ENCODE measurements around the gene ANTKMT. TPM values are rescaled to one million over a fixed set of nuclear protein-coding genes. Genes with fewer than 3 reads are reported as not detected.
A peak's percentile ranks its signal among the peaks of the same experiment; 100 is the strongest.
"Not testable (repeated sequence)": the region's sequence is repeated elsewhere in the genome, so short reads cannot be mapped to it uniquely, and the experiment has no call there.

The ANTKMT gene
- total RNA-seq, 1 donor, result 5.8 TPM

- no peaks in the 10 kb centered on the region for H3K9me3 ChIP-seq (ENCODE audit: low read depth, low read length)
- no peak overlapping the region for H3K4me3 ChIP-seq (ENCODE audit: low read length)
- peaks cover under 1% of the 10 kb centered on the region for H3K4me1 ChIP-seq (ENCODE audit: insufficient read depth, low read length)
- H3K27me3 ChIP-seq (ENCODE audit: insufficient read depth, low read length), result no peaks in the 10 kb centered on the region
These were observed 12.6 kb downstream of the ANTKMT start for GRCh38 chr16:733382-734207.

- no peaks in the 10 kb centered on the region for H3K9me3 ChIP-seq (ENCODE audit: low read depth, low read length)
- H3K4me1 ChIP-seq (ENCODE audit: insufficient read depth, low read length), result peaks cover 3% of the 10 kb centered on the region
- H3K27me3 ChIP-seq (ENCODE audit: insufficient read depth, low read length), result no peaks in the 10 kb centered on the region
- no peak overlapping the region for H3K4me3 ChIP-seq (ENCODE audit: low read length)
These were observed 13.4 kb downstream of the ANTKMT start for GRCh38 chr16:734208-734980.

- H3K4me1 ChIP-seq (ENCODE audit: insufficient read depth, low read length), result peaks cover 11% of the 10 kb centered on the region
- no peaks in the 10 kb centered on the region for H3K9me3 ChIP-seq (ENCODE audit: low read depth, low read length)
- no peak overlapping the region for H3K4me3 ChIP-seq (ENCODE audit: low read length)
- H3K27me3 ChIP-seq (ENCODE audit: insufficient read depth, low read length), result no peaks in the 10 kb centered on the region
These were observed 14.3 kb downstream of the ANTKMT start for GRCh38 chr16:734981-735881.

GRCh38 chr16:735982-736453 lies 15.1 kb downstream of the ANTKMT start:
- Histone ChIP-seq H3K27me3 (ENCODE audit: insufficient read depth, low read length) (no peaks in the 10 kb centered on the region), H3K4me3 (ENCODE audit: low read length) (no peak overlapping the region), H3K4me1 (ENCODE audit: insufficient read depth, low read length) (peaks cover 14% of the 10 kb centered on the region), H3K9me3 (ENCODE audit: low read depth, low read length) (no peaks in the 10 kb centered on the region)

- Histone ChIP-seq H3K4me1 (ENCODE audit: insufficient read depth, low read length) (peaks cover 19% of the 10 kb centered on the region), H3K9me3 (ENCODE audit: low read depth, low read length) (no peaks in the 10 kb centered on the region), H3K4me3 (ENCODE audit: low read length) (no peak overlapping the region), H3K27me3 (ENCODE audit: insufficient read depth, low read length) (no peaks in the 10 kb centered on the region)
These were observed 16.1 kb downstream of the ANTKMT start for GRCh38 chr16:736936-737481.

GRCh38 chr16:739560-740458 lies 18.9 kb downstream of the ANTKMT start:
- Histone ChIP-seq H3K27me3 (ENCODE audit: insufficient read depth, low read length) (no peaks in the 10 kb centered on the region), H3K4me1 (ENCODE audit: insufficient read depth, low read length) (peaks cover 19% of the 10 kb centered on the region), H3K9me3 (ENCODE audit: low read depth, low read length) (no peaks in the 10 kb centered on the region), H3K4me3 (ENCODE audit: low read length) (peak overlapping the region; percentile 76)

GRCh38 chr16:740459-740763 lies 19.5 kb downstream of the ANTKMT start:
- no peaks in the 10 kb centered on the region for H3K9me3 ChIP-seq (ENCODE audit: low read depth, low read length)
- H3K27me3 ChIP-seq (ENCODE audit: insufficient read depth, low read length), result no peaks in the 10 kb centered on the region
- peaks cover 19% of the 10 kb centered on the region for H3K4me1 ChIP-seq (ENCODE audit: insufficient read depth, low read length)
- peak overlapping the region; percentile 76 for H3K4me3 ChIP-seq (ENCODE audit: low read length)

- peak within 1 kb of the TSS; percentile 76 for H3K4me3 ChIP-seq (ENCODE audit: low read length)
- peaks cover 19% of the 10 kb centered on the region for H3K4me1 ChIP-seq (ENCODE audit: insufficient read depth, low read length)
- no peaks in the 10 kb centered on the region for H3K9me3 ChIP-seq (ENCODE audit: low read depth, low read length)
- no peaks in the 10 kb centered on the region for H3K27me3 ChIP-seq (ENCODE audit: insufficient read depth, low read length)
These were observed 20.0 kb downstream of the ANTKMT start, which contains the start of gene CIAO3 for GRCh38 chr16:740764-741505. Gene CIAO3, minus strand, starts transcription at chr16:740997. Its CDS starts 12 bp downstream, at chr16:740985.

- Histone ChIP-seq H3K4me1 (ENCODE audit: insufficient read depth, low read length) (peaks cover 19% of the 10 kb centered on the region), H3K27me3 (ENCODE audit: insufficient read depth, low read length) (no peaks in the 10 kb centered on the region), H3K9me3 (ENCODE audit: low read depth, low read length) (no peaks in the 10 kb centered on the region), H3K4me3 (ENCODE audit: low read length) (no peak overlapping the region)
These were observed 21.2 kb downstream of the ANTKMT start for GRCh38 chr16:741986-742629.

GRCh38 chr16:742894-743293 lies 21.9 kb downstream of the ANTKMT start:
- not testable (repeated sequence) for H3K27me3 ChIP-seq (ENCODE audit: insufficient read depth, low read length); H3K4me3 ChIP-seq (ENCODE audit: low read length); H3K9me3 ChIP-seq (ENCODE audit: low read depth, low read length)
- peaks cover 19% of the 10 kb centered on the region for H3K4me1 ChIP-seq (ENCODE audit: insufficient read depth, low read length)

- H3K4me1 ChIP-seq (ENCODE audit: insufficient read depth, low read length), result peaks cover 19% of the 10 kb centered on the region
- H3K4me3 ChIP-seq (ENCODE audit: low read length), result no peak overlapping the region
- no peaks in the 10 kb centered on the region for H3K9me3 ChIP-seq (ENCODE audit: low read depth, low read length)
- no peaks in the 10 kb centered on the region for H3K27me3 ChIP-seq (ENCODE audit: insufficient read depth, low read length)
These were observed 23.0 kb downstream of the ANTKMT start for GRCh38 chr16:743794-744500.

GRCh38 chr16:745739-746138 lies 24.8 kb downstream of the ANTKMT start:
- no peaks in the 10 kb centered on the region for H3K27me3 ChIP-seq (ENCODE audit: insufficient read depth, low read length)
- no peaks in the 10 kb centered on the region for H3K9me3 ChIP-seq (ENCODE audit: low read depth, low read length)
- H3K4me3 ChIP-seq (ENCODE audit: low read length), result no peak overlapping the region
- peaks cover 6% of the 10 kb centered on the region for H3K4me1 ChIP-seq (ENCODE audit: insufficient read depth, low read length)

Measured in mononuclear cell (primary cell).